ENCODE data around the gene RRBP1.

RRBP1 gene

GRCh38 chr20:17570347-17571152 is 111.5 kb downstream of the RRBP1 start:
- DNase-seq: peak; percentile 25 to 72

GRCh38 chr20:17569616-17570346 is 112.3 kb downstream of the RRBP1 start, which contains the start of gene DSTN:
DSTN (plus strand) TSS chr20:17570075; CDS start chr20:17570209, 134 bp downstream.
- DNase-seq: peak; percentile 85 to 86

- DNase-seq: peak in 1 of 2 donors; percentile 46
Measured at GRCh38 chr20:17568972-17569521, 113.0 kb downstream of the RRBP1 start.

- no peak for DNase-seq
Measured at GRCh38 chr20:17568045-17568788, 113.8 kb downstream of the RRBP1 start.

GRCh38 chr20:17566345-17566744 is 115.7 kb downstream of the RRBP1 start:
- DNase-seq: no peak

- no peak for DNase-seq
Measured at GRCh38 chr20:17565169-17565845, 116.7 kb downstream of the RRBP1 start.

All from hippocampal formation (tissue), 2 donors.